ENCODE results near the gene AKR1A1.
"Not testable (repeated sequence)": the region's sequence is repeated elsewhere in the genome, so short reads cannot be mapped to it uniquely, and the experiment has no call there.

The AKR1A1 gene

DNA sequence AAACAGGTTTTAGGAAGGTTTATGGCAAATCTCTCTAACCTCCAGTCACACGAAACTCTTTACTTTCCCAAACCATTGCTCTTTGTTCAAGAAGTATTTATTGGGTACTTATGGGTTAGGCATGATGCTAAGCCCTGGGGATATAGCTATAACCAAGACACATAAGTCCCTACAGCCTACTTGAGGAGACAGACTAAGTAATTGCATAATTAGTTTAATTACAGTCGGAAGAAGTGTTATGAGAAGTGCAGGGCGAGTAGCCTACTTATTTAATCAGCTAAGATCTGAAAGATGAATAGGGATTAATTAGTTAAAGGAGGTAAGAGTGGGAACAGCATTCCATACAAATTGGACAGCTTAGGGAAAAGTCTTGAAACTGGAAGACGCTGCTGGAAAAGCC lies 20.0 kb downstream of the AKR1A1 start:
- DNase-seq (ENCODE audit: low read depth) = no peak

DNA sequence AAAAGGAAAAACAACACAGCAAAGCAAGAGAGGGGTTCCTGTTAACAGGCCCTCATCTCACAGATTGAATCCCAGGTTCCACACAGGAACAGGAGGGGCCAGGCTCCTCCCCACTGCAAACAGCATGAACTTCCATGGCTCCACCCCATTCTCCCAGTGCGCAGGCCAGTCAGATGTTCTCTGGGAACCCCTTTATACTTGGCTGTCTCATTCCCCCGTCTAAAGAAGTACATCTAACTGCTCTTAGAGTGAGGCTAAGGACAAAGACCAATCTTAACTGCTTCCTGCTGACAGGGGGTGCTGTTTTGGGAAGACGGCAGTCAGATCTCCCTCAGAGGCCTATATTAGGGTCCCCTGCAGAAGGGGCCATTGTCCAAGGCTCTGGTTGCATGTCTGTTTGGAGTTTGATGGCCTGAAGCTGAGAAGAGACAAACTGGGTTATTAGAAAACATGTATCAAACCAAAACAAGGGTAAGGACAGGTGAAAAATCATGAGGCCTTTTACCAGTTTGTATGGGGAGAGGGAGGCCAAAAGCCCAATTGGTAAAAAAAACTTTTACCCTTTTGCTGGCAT lies 22.7 kb downstream of the AKR1A1 start:
- DNase-seq (ENCODE audit: low read depth) = no peak

DNA sequence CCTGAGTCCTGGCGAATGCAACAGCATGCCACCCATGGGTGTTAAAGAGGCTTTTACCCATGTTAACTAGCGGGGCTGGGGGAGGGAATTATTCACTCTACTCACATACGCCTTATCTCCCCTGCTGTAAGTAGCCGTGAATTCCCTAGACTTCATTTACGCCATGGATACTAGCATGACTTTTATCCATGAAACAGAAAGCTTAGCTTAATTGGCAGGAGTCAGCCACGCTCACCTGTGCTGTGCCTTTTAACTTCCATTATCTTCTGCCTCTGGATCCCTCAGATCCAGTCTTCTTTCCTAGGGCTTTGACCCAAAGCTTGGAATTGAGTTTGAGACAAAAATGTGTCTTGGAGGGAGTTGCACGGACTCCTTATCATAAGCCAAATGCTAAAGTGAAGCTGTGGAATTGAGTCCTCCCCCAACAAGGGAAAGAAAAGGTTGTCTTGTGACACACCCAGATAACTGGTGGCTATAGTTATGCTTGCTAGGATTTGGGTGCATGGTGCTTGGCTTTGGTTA lies 23.5 kb downstream of the AKR1A1 start:
- DNase-seq (ENCODE audit: low read depth) = no peak

- peak; percentile 95 for DNase-seq (ENCODE audit: low read depth)
Observed at GRCh38 chr1:45583264-45583665, 32.6 kb downstream of the AKR1A1 start.

- DNase-seq (ENCODE audit: low read depth) = no peak
Observed at GRCh38 chr1:45583666-45584350, 33.2 kb downstream of the AKR1A1 start, which contains the start of gene NASP. Gene NASP (plus strand): TSS chr1:45584041. CDS start chr1:45584147, 106 bp downstream.

GRCh38 chr1:45584351-45585109 lies 33.9 kb downstream of the AKR1A1 start:
- peak; percentile 77 for DNase-seq (ENCODE audit: low read depth)

GRCh38 chr1:45585110-45585426 lies 34.4 kb downstream of the AKR1A1 start:
- no peak for DNase-seq (ENCODE audit: low read depth)

- DNase-seq (ENCODE audit: low read depth) = no peak
Observed at GRCh38 chr1:45585496-45586075, 35.0 kb downstream of the AKR1A1 start.

DNA sequence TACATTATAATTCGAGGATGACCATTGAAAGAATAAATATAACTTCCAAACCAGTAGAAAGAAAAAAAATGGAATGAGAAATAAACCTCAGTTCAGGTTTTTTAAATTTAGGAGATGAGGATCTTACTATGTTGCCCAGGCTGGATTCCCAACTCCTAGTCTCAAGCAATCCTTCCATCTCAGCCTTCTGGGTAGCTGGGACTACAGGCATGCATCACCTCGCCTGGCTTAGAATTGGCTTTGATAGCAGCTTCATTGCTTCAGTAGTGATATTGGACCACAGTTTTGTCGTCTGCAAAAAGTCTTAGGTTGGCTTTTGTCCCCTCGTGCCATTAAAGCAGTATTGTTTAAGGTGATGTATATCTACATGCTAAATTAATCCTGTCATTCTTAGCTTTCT lies 36.1 kb downstream of the AKR1A1 start:
- DNase-seq (ENCODE audit: low read depth) = no peak

DNA sequence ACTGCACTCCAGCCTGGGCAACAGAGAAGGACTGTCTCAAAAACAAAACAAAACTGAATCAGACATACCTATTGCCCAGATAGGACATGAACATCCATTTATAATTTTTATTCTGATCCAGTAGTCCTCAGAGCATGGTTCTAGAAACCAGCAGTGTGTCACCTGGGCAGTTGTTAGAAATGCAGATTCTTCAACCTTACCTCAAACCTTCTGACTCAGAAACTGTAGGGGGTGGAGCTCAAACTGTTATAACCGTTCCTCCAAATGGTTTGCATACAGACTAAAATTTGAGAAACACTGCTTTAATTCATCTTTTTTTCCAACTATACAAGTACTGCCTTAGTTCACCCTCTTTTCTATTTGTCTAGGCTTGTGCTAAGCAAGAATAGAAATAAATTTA lies 39.2 kb downstream of the AKR1A1 start:
- DNase-seq (ENCODE audit: low read depth) = no peak

DNA sequence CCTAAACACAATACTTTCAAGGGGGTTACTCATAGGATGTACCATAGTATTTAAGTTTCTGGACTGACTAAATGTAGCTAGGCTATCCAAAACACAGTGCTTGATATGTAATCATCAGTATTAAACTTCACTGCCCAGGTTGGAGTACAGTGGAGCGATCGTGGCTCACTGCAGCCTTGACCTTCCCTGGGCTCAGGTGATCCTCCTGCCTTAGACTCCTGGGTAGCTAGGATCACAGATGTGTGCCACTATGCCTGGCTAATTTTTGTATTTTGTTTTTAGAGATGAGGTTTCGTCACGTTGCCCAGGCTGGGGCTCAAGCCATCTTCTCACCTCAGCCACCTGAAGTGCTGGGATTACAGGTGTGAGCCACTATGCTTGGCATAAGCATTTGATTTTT lies 43.8 kb downstream of the AKR1A1 start:
- no peak for DNase-seq (ENCODE audit: low read depth)

GRCh38 chr1:45596765-45597164 lies 46.1 kb downstream of the AKR1A1 start:
- DNase-seq (ENCODE audit: low read depth) = not testable (repeated sequence)

GRCh38 chr1:45604239-45604638 lies 53.6 kb downstream of the AKR1A1 start:
- no peak for DNase-seq (ENCODE audit: low read depth)

- no peak for DNase-seq (ENCODE audit: low read depth)
Observed at GRCh38 chr1:45607404-45608074, 56.9 kb downstream of the AKR1A1 start.

GRCh38 chr1:45608175-45609156 lies 57.8 kb downstream of the AKR1A1 start:
- DNase-seq (ENCODE audit: low read depth) = no peak

GRCh38 chr1:45610589-45611226 lies 60.1 kb downstream of the AKR1A1 start:
- DNase-seq (ENCODE audit: low read depth) = no peak

- no peak for DNase-seq (ENCODE audit: low read depth)
Observed at GRCh38 chr1:45612941-45613579, 62.4 kb downstream of the AKR1A1 start.

DNA sequence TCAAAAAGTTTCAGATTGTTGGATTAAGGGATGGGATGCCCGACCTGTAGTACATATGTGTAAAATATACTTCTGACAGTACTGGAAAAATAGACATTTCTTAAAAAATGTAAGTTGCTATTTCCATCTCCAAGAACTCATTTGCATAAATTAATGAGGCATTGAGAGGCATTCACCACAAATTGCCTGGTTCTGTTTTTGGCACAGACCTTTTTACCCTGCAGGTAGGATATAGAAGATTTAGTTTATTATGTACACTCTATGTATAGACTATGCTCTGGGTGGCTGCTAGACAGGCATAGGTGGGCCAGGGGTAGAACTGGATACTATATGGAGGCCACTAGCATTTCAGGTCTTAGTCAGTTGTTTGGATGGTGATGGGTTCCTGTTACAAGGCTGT lies 65.3 kb downstream of the AKR1A1 start:
- DNase-seq (ENCODE audit: low read depth) = no peak

DNA sequence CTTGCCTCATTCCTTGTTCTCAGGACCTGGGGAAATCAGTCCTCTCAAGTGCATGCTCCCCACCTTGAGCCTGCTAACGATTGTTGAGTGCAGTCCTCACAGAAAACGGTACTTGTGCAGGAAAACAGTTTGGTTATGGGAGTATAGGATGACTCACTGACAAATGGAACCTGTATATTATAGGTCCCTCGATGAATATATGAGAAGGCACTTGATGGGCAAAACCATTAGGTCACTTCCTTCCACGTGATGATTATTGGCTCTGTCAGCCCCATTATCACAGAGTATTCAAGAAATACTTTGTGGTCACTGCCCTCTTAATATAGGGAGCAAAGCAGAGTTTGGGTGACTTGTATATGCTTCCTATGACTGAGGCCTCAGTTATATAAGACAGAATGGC lies 67.0 kb downstream of the AKR1A1 start:
- no peak for DNase-seq (ENCODE audit: low read depth)
